GM18505 (cell line): ENCODE results near the gene NSMCE4A.
"Not testable (repeated sequence)": the region's sequence is repeated elsewhere in the genome, so short reads cannot be mapped to it uniquely, and the experiment has no call there.

Source experiments
- ATAC-seq: cut with Tn5 transposase; IDR thresholded peaks from one replicate; pipeline ENCODE4 v1.9.1; 2021; ENCODE audit not compliant: unreplicated experiment
- POLR2A ChIP-seq: IDR thresholded peaks from 4 replicates; pipeline ENCODE4 v1.6.1; 2011; ENCODE audit warnings: borderline replicate concordance; ENCODE audit not compliant: insufficient read depth, insufficient read length; ENCODE audit errors: extremely low read depth

Gene NSMCE4A

DNA sequence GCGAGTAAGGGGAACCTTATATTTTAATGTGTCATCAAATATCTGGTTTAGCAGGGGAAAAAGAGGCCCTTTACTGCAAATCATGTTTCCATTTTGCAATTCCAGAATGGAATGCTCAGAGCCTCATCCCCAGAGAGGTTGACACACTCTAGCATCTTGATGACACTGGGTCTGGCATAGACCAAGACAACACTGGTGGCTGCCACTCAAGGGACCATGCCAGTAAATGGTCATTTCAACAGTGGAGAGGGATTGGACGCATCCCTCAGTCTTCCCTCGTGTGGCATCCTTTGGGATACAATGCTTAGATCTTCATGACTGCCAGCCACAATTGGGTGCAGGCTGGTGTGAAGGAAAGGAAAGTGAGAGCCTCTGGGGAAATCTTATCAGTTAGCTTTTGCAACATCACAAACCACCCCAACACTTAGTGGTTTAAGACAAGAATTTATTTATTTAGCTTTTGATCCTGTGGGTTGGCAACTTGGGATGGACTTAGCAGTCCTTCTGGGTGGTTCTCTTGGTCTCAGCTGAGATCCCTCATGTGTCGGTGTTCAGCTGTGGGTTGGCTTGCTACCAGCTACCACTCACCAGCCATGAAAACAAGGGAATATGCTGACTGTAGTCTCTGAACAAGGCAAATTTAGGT, 35.5 kb upstream of the NSMCE4A start:
- ATAC-seq: no peak

GRCh38 chr10:122007415-122007814, 32.4 kb upstream of the NSMCE4A start:
- ATAC-seq: no peak
- no peak for TF ChIP-seq POLR2A

More for the DNA sequence above, 35.5 kb upstream of the NSMCE4A start:
- no peak for TF ChIP-seq POLR2A

DNA sequence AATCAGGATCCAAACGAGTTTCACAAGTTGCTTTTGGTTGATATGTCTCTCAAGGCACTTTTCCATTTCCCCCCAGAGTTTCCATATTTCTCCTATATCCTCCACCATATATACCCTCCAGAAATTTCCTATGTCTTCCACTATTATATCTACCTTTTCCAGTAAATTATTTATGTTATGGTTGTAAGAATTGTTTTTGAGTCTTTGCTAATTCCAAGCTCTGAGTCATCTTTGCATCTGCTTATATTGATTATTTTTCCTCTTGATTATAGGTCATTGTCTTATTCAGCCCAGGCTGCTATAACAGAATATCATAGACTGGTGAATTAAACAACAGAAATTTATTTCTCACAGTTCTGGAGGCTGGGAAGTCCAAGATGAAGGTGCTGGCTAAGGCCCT, 26.7 kb upstream of the NSMCE4A start:
- no peak for ATAC-seq
- no peak for TF ChIP-seq POLR2A

- no peak for ATAC-seq
- no peak for TF ChIP-seq POLR2A
Measured at GRCh38 chr10:121999301-121999700, 24.3 kb upstream of the NSMCE4A start.

DNA sequence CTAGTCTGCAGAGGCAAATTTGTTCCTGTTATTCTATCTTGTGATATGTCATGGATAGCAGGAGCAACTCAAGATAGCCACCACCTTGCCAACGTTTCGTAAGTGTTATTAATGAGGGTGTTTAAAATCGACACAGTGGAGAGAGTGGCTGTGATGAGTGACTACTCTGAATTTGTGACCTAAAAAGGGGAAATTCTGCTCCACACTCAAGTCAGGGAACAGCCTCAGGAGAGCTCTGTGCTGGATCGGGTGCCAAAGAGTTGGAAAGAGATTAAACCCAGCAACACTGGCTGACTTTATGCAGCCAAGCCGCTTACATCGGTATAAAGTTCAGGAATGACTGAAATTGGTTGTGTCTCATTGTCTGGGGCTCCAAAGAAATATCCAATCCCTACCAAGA, 23.4 kb upstream of the NSMCE4A start:
- no peak for TF ChIP-seq POLR2A
- ATAC-seq: no peak

- no peak for ATAC-seq
- no peak for TF ChIP-seq POLR2A
Measured at GRCh38 chr10:121994429-121994941, 19.5 kb upstream of the NSMCE4A start.

GRCh38 chr10:121991727-121992126, 16.7 kb upstream of the NSMCE4A start:
- ATAC-seq: not testable (repeated sequence)

DNA sequence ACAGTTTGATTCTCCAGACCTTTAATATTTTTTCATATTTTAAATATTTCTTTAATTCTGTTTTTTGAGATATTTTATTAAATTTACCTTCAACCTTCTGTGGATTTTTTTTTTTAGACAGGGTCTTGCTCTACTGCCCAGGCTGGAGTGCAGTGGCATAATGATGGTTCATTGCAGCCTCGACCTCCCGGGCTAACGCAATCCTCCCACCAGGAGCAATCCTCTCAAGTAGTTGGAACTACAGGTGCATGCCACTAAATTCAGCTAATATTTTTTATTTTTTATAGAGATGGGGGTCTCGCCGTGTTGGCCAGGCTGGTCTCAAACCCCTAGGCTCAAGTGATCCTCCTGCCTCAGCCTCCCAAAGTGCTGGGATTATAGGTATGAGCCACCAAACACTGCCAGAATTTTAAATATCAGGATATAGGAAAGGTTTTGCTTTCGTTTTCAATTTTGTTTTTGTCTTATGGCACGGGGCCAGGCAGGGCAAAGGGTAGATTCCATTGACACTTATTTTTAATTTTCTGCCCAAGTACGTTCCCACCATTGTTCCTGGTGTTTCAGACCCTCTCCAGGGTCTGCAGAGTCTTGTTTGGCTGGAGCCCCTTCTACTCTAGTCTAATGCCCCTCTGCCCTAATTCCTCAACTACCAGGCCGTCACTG, 15.1 kb upstream of the NSMCE4A start:
- no peak for ATAC-seq
- no peak for TF ChIP-seq POLR2A

DNA sequence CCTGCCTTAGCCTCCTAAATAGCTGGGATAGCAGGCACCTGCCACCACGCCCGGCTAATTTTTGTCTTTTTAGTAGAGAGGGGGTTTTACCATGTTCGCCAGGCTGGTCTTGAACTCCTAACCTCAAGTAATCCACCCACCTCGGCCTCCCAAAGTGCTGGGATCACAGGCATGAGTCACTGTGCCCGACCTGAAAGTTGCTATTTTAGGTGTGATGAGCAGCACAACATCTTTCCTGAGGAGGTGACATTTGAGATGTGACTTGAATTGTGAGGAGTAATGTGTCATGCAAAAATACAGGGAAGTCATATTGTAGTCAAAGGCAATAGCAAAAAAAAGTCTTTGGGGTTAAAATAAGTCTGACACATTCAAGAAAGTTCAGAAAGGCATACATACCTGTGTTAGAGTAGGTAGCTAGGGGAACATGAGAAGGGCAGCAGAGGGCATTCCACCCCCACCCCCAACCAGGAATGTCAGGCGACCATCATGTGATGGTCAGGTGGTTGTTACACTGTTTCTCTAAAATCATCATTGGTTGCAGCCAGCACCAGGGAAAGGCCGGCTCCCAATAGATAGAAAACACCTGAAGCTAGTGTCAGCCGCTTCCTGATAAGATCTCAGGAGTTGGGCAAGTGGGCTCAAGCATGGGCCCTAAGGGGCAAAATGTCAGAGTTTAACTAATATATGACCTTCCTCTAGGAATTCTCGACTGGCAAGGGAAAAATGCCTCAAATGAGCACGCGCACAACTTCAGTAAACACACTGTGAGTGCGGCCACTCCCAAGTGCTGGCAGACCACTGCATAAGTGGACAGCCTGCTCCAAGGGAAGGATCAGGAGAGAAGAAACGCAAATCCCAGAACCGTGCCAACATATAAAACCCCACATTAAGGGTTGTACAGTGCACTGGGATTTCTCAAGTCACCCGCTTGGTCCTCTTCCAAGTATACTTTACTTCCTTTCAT, 13.6 kb upstream of the NSMCE4A start, which contains the start of gene TACC2:
TACC2 (plus strand) TSS at position 803 of the 964 bp plus-strand sequence. CDS start 32,819 bp downstream, outside the sequence.
- TF ChIP-seq POLR2A: no peak
- ATAC-seq: no peak

DNA sequence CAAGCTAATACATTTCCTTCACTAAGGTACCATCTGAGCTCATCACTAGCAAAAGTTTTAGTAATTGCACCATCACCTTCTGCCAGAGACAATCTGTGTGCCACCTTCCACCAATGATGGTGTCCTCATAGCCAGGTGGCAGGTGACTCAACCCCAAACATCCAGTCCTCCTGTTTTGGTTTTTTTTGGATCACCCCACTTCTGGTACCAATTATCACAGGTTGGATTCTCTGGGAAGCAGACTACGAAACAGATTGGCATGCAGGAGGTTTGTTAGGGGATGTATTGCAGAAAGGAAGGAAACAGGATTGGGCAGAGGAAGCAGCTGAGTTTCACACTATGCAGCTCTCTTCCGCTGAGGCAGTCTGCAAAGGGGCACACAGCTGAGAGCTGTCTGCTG, 9.4 kb upstream of the NSMCE4A start:
- no peak for ATAC-seq
- TF ChIP-seq POLR2A: no peak

DNA sequence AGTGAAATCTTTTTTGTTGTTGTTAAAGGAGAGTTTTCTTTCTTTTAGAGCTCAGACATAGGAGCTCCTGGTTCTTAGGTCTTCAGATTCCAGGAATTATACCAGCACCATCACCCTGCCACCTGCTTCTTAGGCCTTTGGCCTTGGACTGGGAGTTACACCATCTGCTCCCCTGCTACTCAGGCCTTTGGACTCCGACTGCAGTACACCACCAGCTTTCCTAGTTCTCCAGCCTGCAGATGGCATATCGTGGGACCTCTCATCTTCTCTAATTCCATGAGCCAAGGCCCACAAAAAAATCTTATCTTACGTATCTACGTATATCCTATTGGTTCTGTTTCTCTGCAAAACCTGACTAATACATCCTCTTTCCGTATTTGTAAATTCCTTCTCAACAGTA, 8.8 kb upstream of the NSMCE4A start:
- TF ChIP-seq POLR2A: no peak
- ATAC-seq: no peak

- no peak for TF ChIP-seq POLR2A
- ATAC-seq: no peak
Measured at GRCh38 chr10:121981346-121981745, 6.3 kb upstream of the NSMCE4A start.

- ATAC-seq: no peak
- no peak for TF ChIP-seq POLR2A
Measured at GRCh38 chr10:121978511-121978910, 3.5 kb upstream of the NSMCE4A start.
